H9 (cell line): ENCODE data around the gene IDH1. TPM values are rescaled to one million over a fixed set of nuclear protein-coding genes. Genes with fewer than 3 reads are reported as not detected.

Experiments
- DNase-seq: peaks from one replicate; pipeline ENCODE4 v3.0.0-alpha.2; 2017
- H2AFZ ChIP-seq: one replicate; pipeline ENCODE4 v1.6.1; 2013; ENCODE audit warnings: mild to moderate bottlenecking, low read length, control low read depth, moderate library complexity
- H2AK5ac ChIP-seq: 2 replicates; pipeline ENCODE4 v1.6.1; 2013; ENCODE audit warnings: low read length, control low read depth, mixed read lengths; ENCODE audit not compliant: insufficient read length
- H2BK120ac ChIP-seq: one replicate; pipeline ENCODE4 v1.6.1; 2013; ENCODE audit warnings: low read depth, mild to moderate bottlenecking, low read length, control low read depth, inconsistent platforms; ENCODE audit not compliant: poor library complexity, severe bottlenecking
- H2BK12ac ChIP-seq: 2 replicates; pipeline ENCODE4 v1.6.1; 2013; ENCODE audit warnings: low read length, control low read depth, mixed read lengths, low read depth; ENCODE audit not compliant: insufficient read length
- H2BK15ac ChIP-seq: 2 replicates; pipeline ENCODE4 v1.6.1; 2013; ENCODE audit warnings: low read depth, low read length, control low read depth
- H2BK20ac ChIP-seq: one replicate; pipeline ENCODE4 v1.6.1; 2013; ENCODE audit warnings: low read depth, mild to moderate bottlenecking, low read length, control low read depth, inconsistent platforms; ENCODE audit not compliant: poor library complexity, severe bottlenecking
- H2BK5ac ChIP-seq: 2 replicates; pipeline ENCODE4 v1.6.1; 2013; ENCODE audit warnings: low read length, control low read depth, mixed read lengths; ENCODE audit not compliant: insufficient read length
- H3K14ac ChIP-seq: 2 replicates; pipeline ENCODE4 v1.6.1; 2013; ENCODE audit warnings: low read length, control low read depth; ENCODE audit not compliant: insufficient read depth
- H3K18ac ChIP-seq: 2 replicates; pipeline ENCODE4 v1.6.1; 2013; ENCODE audit warnings: low read depth, mild to moderate bottlenecking, mixed read lengths, low read length, control low read depth; ENCODE audit not compliant: insufficient read length
- H3K23ac ChIP-seq: 2 replicates; pipeline ENCODE4 v1.6.1; 2013; ENCODE audit warnings: low read length, control low read depth, mixed read lengths, low read depth; ENCODE audit not compliant: insufficient read length
- H3K23me2 ChIP-seq: 2 replicates; pipeline ENCODE4 v1.6.1; 2013; ENCODE audit warnings: low read depth, mild to moderate bottlenecking, mixed read lengths, low read length, control low read depth; ENCODE audit not compliant: insufficient read length, poor library complexity, severe bottlenecking
- H3K27ac ChIP-seq: 2 replicates; pipeline ENCODE4 v1.5.1; 2013; ENCODE audit warnings: low read length, control low read depth, mixed read lengths, low read depth; ENCODE audit not compliant: insufficient read length
- H3K27me3 ChIP-seq: 2 replicates; pipeline ENCODE4 v1.6.1; 2013; ENCODE audit warnings: low read length, control low read depth, inconsistent platforms; ENCODE audit not compliant: insufficient read depth
- H3K4ac ChIP-seq: 2 replicates; pipeline ENCODE4 v1.6.1; 2013; ENCODE audit warnings: low read depth, mild to moderate bottlenecking, control low read depth, inconsistent platforms, low read length, moderate library complexity
- H3K4me1 ChIP-seq: 2 replicates; pipeline ENCODE4 v1.6.1; 2013; ENCODE audit warnings: low read length, control low read depth, inconsistent platforms; ENCODE audit not compliant: insufficient read depth
- H3K4me2 ChIP-seq: 2 replicates; pipeline ENCODE4 v1.6.1; 2013; ENCODE audit warnings: low read length, control low read depth, mixed read lengths; ENCODE audit not compliant: insufficient read length, insufficient read depth
- H3K56ac ChIP-seq: 2 replicates; pipeline ENCODE4 v1.6.1; 2013; ENCODE audit warnings: low read depth, mild to moderate bottlenecking, mixed read lengths, low read length, control low read depth; ENCODE audit not compliant: insufficient read length
- H3K79me1 ChIP-seq: 2 replicates; pipeline ENCODE4 v1.6.1; 2013; ENCODE audit warnings: low read depth, mild to moderate bottlenecking, moderate library complexity, low read length, control low read depth, inconsistent platforms; ENCODE audit not compliant: insufficient read depth, poor library complexity, severe bottlenecking
- H3K79me2 ChIP-seq: 2 replicates; pipeline ENCODE4 v1.6.1; 2013; ENCODE audit warnings: low read length, control low read depth, inconsistent platforms; ENCODE audit not compliant: insufficient read depth
- H3K9ac ChIP-seq: 2 replicates; pipeline ENCODE4 v1.6.1; 2013; ENCODE audit warnings: low read length, control low read depth, mixed read lengths; ENCODE audit not compliant: insufficient read length; ENCODE audit errors: extremely low read depth
- H3K9me3 ChIP-seq: one replicate; pipeline ENCODE4 v1.6.1; 2013; ENCODE audit warnings: low read depth, low read length, inconsistent platforms; ENCODE audit not compliant: control insufficient read depth
- H3T11ph ChIP-seq: one replicate; pipeline ENCODE4 v1.6.1; 2013; ENCODE audit warnings: mild to moderate bottlenecking, low read length, control low read depth, inconsistent platforms
- H4K20me1 ChIP-seq: one replicate; pipeline ENCODE4 v1.6.1; 2013; ENCODE audit not compliant: control insufficient read depth, insufficient read length, insufficient read depth
- H4K5ac ChIP-seq: 2 replicates; pipeline ENCODE4 v1.6.1; 2013; ENCODE audit warnings: low read depth, mild to moderate bottlenecking, mixed read lengths, low read length, control low read depth; ENCODE audit not compliant: insufficient read length
- H4K8ac ChIP-seq: replicated peaks from 2 replicates; pipeline ENCODE4 v1.6.1; 2013; ENCODE audit warnings: low read length, control low read depth, mixed read lengths, low read depth; ENCODE audit not compliant: insufficient read length
- H4K91ac ChIP-seq: 2 replicates; pipeline ENCODE4 v1.6.1; 2013; ENCODE audit warnings: low read depth, mild to moderate bottlenecking, moderate library complexity, mixed read lengths, low read length, control low read depth; ENCODE audit not compliant: insufficient read length
- H3K27ac Mint-ChIP-seq, 3 experiments: 2 replicates in 2 of 3; 3 replicates in 1 of 3; pipeline ENCODE4 v1.8.0; 2020 to 2021; ENCODE audit warnings: mixed read lengths in 3 of 3, mild to moderate bottlenecking in 1 of 3, moderate library complexity in 1 of 3
- H3K27me3 Mint-ChIP-seq: 2 replicates; pipeline ENCODE4 v1.8.0; 2021; ENCODE audit warnings: low read depth, mild to moderate bottlenecking, moderate library complexity, mixed read lengths
- H3K36me3 Mint-ChIP-seq, 3 experiments: 2 replicates in 2 of 3; 3 replicates in 1 of 3; pipeline ENCODE4 v1.8.0; 2020 to 2021; ENCODE audit warnings: low read depth in 3 of 3, mixed read lengths in 3 of 3; ENCODE audit not compliant: insufficient read depth in 1 of 3
- H3K4me1 Mint-ChIP-seq, 2 experiments: 2 replicates each; pipeline ENCODE4 v1.8.0; 2020; ENCODE audit warnings: mixed read lengths in 2 of 2
- H3K4me3 Mint-ChIP-seq, 2 experiments: 2 replicates in 1 of 2; 3 replicates in 1 of 2; pipeline ENCODE4 v1.8.0; 2020 to 2021; ENCODE audit warnings: mild to moderate bottlenecking in 2 of 2, mixed read lengths in 2 of 2, moderate library complexity in 1 of 2
- H3K9me3 Mint-ChIP-seq, 2 experiments: 2 replicates in 1 of 2; 3 replicates in 1 of 2; pipeline ENCODE4 v1.8.0; 2020; ENCODE audit warnings: mild to moderate bottlenecking in 2 of 2, mixed read lengths in 2 of 2, moderate library complexity in 1 of 2
- CTCF ChIP-seq: fragments of 200-600 bp; sonication (generic); conservative IDR thresholded peaks from 3 replicates; pipeline ENCODE4 v1.8.0; 2021; ENCODE audit warnings: antibody characterized with exemption, mild to moderate bottlenecking
- WGBS: extraction: QIAGEN DNeasy Blood & Tissue Kit; methylation state at CpG from one replicate; pipeline ENCODE4 v1.1.7; 2013; ENCODE audit warnings: missing lambda C conversion rate, low lambda C conversion rate, mixed read lengths; ENCODE audit not compliant: insufficient read length; ENCODE audit errors: extremely low coverage; 5-methylcytosine and 5-hydroxymethylcytosine counted together
- total RNA-seq: library from RNA; stranded (reverse); gene quantifications from 2 replicates; pipeline ENCODE4 v1.2.1, GENCODE V29; 2021

IDH1 gene
- total RNA-seq, 1 experiment from 2014 or later: 234 TPM

GRCh38 chr2:208224802-208225201, 30.1 kb downstream of the IDH1 start:
- Histone ChIP-seq H3K23me2 (no peaks in the 10 kb centered on the region), H2BK120ac (no peak overlapping the region), H3K23ac (no peak overlapping the region), H3K27ac (no peak overlapping the region), H2AFZ (no peak overlapping the region), H3K27me3 (no peaks in the 10 kb centered on the region), H4K20me1 (no peaks in the 10 kb centered on the region), H4K5ac (no peak overlapping the region), H2AK5ac (no peak overlapping the region), H3T11ph (no peak overlapping the region), H4K8ac (no peak overlapping the region), H3K9ac (no peak overlapping the region), H3K9me3 (peaks cover 6% of the 10 kb centered on the region), H3K79me1 (no peaks in the 10 kb centered on the region), H3K4me2 (no peak overlapping the region), H4K91ac (no peak overlapping the region), H3K79me2 (no peaks in the 10 kb centered on the region), H3K4me1 (no peaks in the 10 kb centered on the region), H2BK12ac (no peak overlapping the region), H2BK5ac (no peak overlapping the region), H3K18ac (no peak overlapping the region), H2BK20ac (no peak overlapping the region), H3K4ac (no peak overlapping the region), H3K56ac (no peak overlapping the region), H2BK15ac (no peak overlapping the region), H3K14ac (no peak overlapping the region)
- TF ChIP-seq CTCF: no peak
- H3K27ac Mint-ChIP-seq: no peak overlapping the region; a peak in 1 of 7 replicates
- no peak overlapping the region for H3K4me3 Mint-ChIP-seq
- H3K4me1 Mint-ChIP-seq: no peaks in the 10 kb centered on the region
- H3K27me3 Mint-ChIP-seq: peaks cover 3% of the 10 kb centered on the region
- DNase-seq: no peak
- peaks cover 0 to 9% of the 10 kb centered on the region in 2 experiments for H3K9me3 Mint-ChIP-seq
- no CpG with 5 or more reads among the region's 2 CpGs for WGBS
- H3K36me3 Mint-ChIP-seq: peaks cover 4 to 21% (median 18%) of the 10 kb centered on the region in 3 experiments; a peak in 6 of 7 replicates
